Right lobe of liver (tissue), 4 donors: ENCODE results near the gene DNAJB8.

ENCODE experiments used
- POLR2A ChIP-seq: fragments of 450-650 bp; IDR thresholded peaks from one replicate; pipeline ENCODE4 v1.6.1; 2017; ENCODE audit warnings: antibody characterized with exemption, mild to moderate bottlenecking
- TF ChIP-seq, protein P1 (sequence below), 4 donors: fragments of 200-600 bp in 3 of 4; fragments of 450-650 bp in 1 of 4; IDR thresholded peaks; one replicate each; pipeline versions ENCODE4 v1.5.1 to v1.8.0; 2016 to 2022; ENCODE audit warnings: antibody characterized with exemption in 4 of 4, mild to moderate bottlenecking in 2 of 4
- donor health status: DM: no; HTN: no; CAD: no.
- donor health status: DM: no; HTN: no; CAD: no.
- donor health status: DM: no; HTN: yes; CAD: no.

DNA sequence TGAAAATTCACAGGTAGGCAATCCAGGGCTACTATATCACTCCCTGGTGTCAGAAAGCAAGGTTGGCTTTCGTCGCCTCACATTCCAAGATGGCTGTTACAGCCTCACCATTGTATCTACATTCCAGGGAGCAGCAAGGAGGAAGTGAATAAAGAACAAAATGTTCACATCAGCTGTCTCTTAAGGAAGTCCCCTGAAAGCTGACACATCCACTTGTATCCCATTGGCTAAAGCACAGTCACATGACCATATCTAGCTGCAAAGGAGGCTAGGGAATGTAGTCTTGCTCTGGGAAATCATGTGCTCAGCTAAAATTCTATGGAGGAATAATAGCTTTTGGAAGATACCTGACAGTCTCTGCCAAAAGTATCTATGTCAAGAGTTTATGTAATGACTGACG is 39.1 kb upstream of the DNAJB8 start:
- TF ChIP-seq, protein P1, sequence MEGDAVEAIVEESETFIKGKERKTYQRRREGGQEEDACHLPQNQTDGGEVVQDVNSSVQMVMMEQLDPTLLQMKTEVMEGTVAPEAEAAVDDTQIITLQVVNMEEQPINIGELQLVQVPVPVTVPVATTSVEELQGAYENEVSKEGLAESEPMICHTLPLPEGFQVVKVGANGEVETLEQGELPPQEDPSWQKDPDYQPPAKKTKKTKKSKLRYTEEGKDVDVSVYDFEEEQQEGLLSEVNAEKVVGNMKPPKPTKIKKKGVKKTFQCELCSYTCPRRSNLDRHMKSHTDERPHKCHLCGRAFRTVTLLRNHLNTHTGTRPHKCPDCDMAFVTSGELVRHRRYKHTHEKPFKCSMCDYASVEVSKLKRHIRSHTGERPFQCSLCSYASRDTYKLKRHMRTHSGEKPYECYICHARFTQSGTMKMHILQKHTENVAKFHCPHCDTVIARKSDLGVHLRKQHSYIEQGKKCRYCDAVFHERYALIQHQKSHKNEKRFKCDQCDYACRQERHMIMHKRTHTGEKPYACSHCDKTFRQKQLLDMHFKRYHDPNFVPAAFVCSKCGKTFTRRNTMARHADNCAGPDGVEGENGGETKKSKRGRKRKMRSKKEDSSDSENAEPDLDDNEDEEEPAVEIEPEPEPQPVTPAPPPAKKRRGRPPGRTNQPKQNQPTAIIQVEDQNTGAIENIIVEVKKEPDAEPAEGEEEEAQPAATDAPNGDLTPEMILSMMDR (IDR thresholded peaks at IDR 0.05) = no peak
- TF ChIP-seq POLR2A = no peak
